Thoracic aorta (tissue), 2 donors: ENCODE results near the gene NKG7. TPM values are rescaled to one million over a fixed set of nuclear protein-coding genes. Genes with fewer than 3 reads are reported as not detected.

ENCODE experiments used
- ATAC-seq: fragments of 150-250 bp; one replicate; pipeline ENCODE4 v1.8.0; 2017; ENCODE audit warnings: low read depth; ENCODE audit not compliant: insufficient number of reproducible peaks, low FRiP score
- DNase-seq: peaks from one replicate; pipeline ENCODE4 v3.0.0-alpha.2; 2020; ENCODE audit warnings: low spot score
- H3K27ac ChIP-seq, 2 donors: fragments of 200-600 bp; sonication (generic); 1 replicate in 1 of 2; 2 replicates in 1 of 2; pipeline ENCODE4 v1.5.1; 2016; ENCODE audit warnings: mild to moderate bottlenecking in 2 of 2, moderate library complexity in 2 of 2
- H3K27me3 ChIP-seq: fragments of 200-600 bp; sonication (generic); replicated peaks from 2 replicates; pipeline ENCODE4 v1.6.0; 2016; ENCODE audit warnings: mild to moderate bottlenecking; ENCODE audit not compliant: insufficient read depth
- H3K36me3 ChIP-seq: fragments of 200-600 bp; sonication (generic); one replicate; pipeline ENCODE4 v1.5.1; 2016
- H3K4me1 ChIP-seq, 2 donors: fragments of 200-600 bp; sonication (generic); 1 replicate in 1 of 2; 2 replicates in 1 of 2; pipeline versions ENCODE4 v1.5.1 to v1.6.0; 2016; ENCODE audit warnings: low read depth in 2 of 2, mild to moderate bottlenecking in 1 of 2; ENCODE audit not compliant: control insufficient read depth in 1 of 2
- H3K4me3 ChIP-seq: fragments of 200-600 bp; sonication (generic); 2 replicates; pipeline ENCODE4 v1.5.1; 2016; ENCODE audit warnings: mild to moderate bottlenecking
- H3K9me3 ChIP-seq: fragments of 200-600 bp; sonication (generic); 2 replicates; pipeline ENCODE4 v1.5.1; 2016
- CTCF ChIP-seq: fragments of 200-600 bp; sonication (generic); IDR thresholded peaks from one replicate; pipeline ENCODE4 v1.5.1; 2019; ENCODE audit warnings: antibody characterized with exemption
- total RNA-seq, 2 donors: library from RNA; depleted of rRNA; stranded (reverse); fragments of >200 nt; gene quantifications; one replicate each; pipeline versions ENCODE4 v1.1.0 to v1.2.3, GENCODE V29; 2016

The NKG7 gene
- total RNA-seq, 2 donors from 2014 or later = 0.54 to 4.4 TPM

- Histone ChIP-seq H3K9me3 (no peaks in the 10 kb centered on the region), H3K36me3 (no peaks in the 10 kb centered on the region), H3K4me3 (no peak within 1 kb of the TSS), H3K4me1 (no peaks in the 10 kb centered on the region), H3K27ac (no peak within 1 kb of the TSS), H3K27me3 (no peaks in the 10 kb centered on the region)
- no peak for DNase-seq
- no peak for ATAC-seq
- TF ChIP-seq CTCF = no peak
Observed at GRCh38 chr19:51387924-51388389, 15.5 kb upstream of the NKG7 start, which contains the start of gene LIM2. Gene LIM2, minus strand, starts transcription at chr19:51387974. Its CDS starts 531 bp downstream, at chr19:51387443.

GRCh38 chr19:51386882-51387520, 14.5 kb upstream of the NKG7 start:
- Histone ChIP-seq H3K4me3 (no peak overlapping the region), H3K4me1 (no peaks in the 10 kb centered on the region), H3K27me3 (no peaks in the 10 kb centered on the region), H3K36me3 (no peaks in the 10 kb centered on the region), H3K27ac (no peak overlapping the region), H3K9me3 (no peaks in the 10 kb centered on the region)
- no peak for DNase-seq
- no peak for TF ChIP-seq CTCF
- no peak for ATAC-seq

- ATAC-seq (no peak), DNase-seq (no peak)
- no peak for TF ChIP-seq CTCF
- Histone ChIP-seq H3K36me3 (no peaks in the 10 kb centered on the region), H3K4me1 (no peaks in the 10 kb centered on the region), H3K27me3 (no peaks in the 10 kb centered on the region), H3K27ac (no peak overlapping the region), H3K4me3 (no peak overlapping the region), H3K9me3 (no peaks in the 10 kb centered on the region)
Observed at GRCh38 chr19:51382004-51382403, 9.6 kb upstream of the NKG7 start.

- TF ChIP-seq CTCF = no peak
- H3K4me1 ChIP-seq = no peaks in the 10 kb centered on the region
- no peaks in the 10 kb centered on the region for H3K27me3 ChIP-seq
- no peak overlapping the region for H3K4me3 ChIP-seq
- no peaks in the 10 kb centered on the region for H3K36me3 ChIP-seq
- DNase-seq = no peak
- ATAC-seq = no peak
- H3K27ac ChIP-seq = no peak overlapping the region
- H3K9me3 ChIP-seq = no peaks in the 10 kb centered on the region
Observed at GRCh38 chr19:51380379-51380778, 7.9 kb upstream of the NKG7 start.

- no peak for TF ChIP-seq CTCF
- H3K36me3 ChIP-seq = no peaks in the 10 kb centered on the region
- ATAC-seq = no peak
- H3K27me3 ChIP-seq = no peaks in the 10 kb centered on the region
- H3K4me3 ChIP-seq = no peak overlapping the region
- H3K4me1 ChIP-seq = no peaks in the 10 kb centered on the region
- no peaks in the 10 kb centered on the region for H3K9me3 ChIP-seq
- no peak for DNase-seq
- no peak overlapping the region for H3K27ac ChIP-seq
Observed at GRCh38 chr19:51377422-51377821, 5.0 kb upstream of the NKG7 start.
